Central memory CD8-positive, alpha-beta T cell (primary cell): ENCODE measurements around the gene TTLL8.

ENCODE experiments used
- ATAC-seq: fragments of 150-1000 bp; cut with Tn5 transposase; replicated peaks from 2 replicates; pipeline ENCODE4 v1.10.0; 2022; ENCODE audit warnings: mild to moderate bottlenecking, moderate FRiP score, moderate number of reproducible peaks; ENCODE audit not compliant: poor library complexity, severe bottlenecking; ENCODE audit errors: extremely low read depth
- DNase-seq, 2 donors: peaks; one replicate each; pipeline ENCODE4 v3.0.0; 2021; ENCODE audit warnings: low spot score in 2 of 2
- H3K27ac Mint-ChIP-seq: one replicate; pipeline ENCODE4 v1.8.0; 2022; ENCODE audit warnings: low read depth, mild to moderate bottlenecking, moderate library complexity, mixed read lengths
- H3K27me3 Mint-ChIP-seq: one replicate; pipeline ENCODE4 v1.8.0; 2022; ENCODE audit warnings: mixed read lengths
- H3K36me3 Mint-ChIP-seq: one replicate; pipeline ENCODE4 v1.8.0; 2022; ENCODE audit warnings: mild to moderate bottlenecking, moderate library complexity, mixed read lengths; ENCODE audit not compliant: insufficient read depth
- H3K4me1 Mint-ChIP-seq: one replicate; pipeline ENCODE4 v1.8.0; 2022; ENCODE audit warnings: mixed read lengths
- H3K4me3 Mint-ChIP-seq: one replicate; pipeline ENCODE4 v1.8.0; 2022; ENCODE audit warnings: mild to moderate bottlenecking, moderate library complexity, mixed read lengths
- H3K9me3 Mint-ChIP-seq: one replicate; pipeline ENCODE4 v1.8.0; 2022; ENCODE audit warnings: mixed read lengths

TTLL8 gene

DNA sequence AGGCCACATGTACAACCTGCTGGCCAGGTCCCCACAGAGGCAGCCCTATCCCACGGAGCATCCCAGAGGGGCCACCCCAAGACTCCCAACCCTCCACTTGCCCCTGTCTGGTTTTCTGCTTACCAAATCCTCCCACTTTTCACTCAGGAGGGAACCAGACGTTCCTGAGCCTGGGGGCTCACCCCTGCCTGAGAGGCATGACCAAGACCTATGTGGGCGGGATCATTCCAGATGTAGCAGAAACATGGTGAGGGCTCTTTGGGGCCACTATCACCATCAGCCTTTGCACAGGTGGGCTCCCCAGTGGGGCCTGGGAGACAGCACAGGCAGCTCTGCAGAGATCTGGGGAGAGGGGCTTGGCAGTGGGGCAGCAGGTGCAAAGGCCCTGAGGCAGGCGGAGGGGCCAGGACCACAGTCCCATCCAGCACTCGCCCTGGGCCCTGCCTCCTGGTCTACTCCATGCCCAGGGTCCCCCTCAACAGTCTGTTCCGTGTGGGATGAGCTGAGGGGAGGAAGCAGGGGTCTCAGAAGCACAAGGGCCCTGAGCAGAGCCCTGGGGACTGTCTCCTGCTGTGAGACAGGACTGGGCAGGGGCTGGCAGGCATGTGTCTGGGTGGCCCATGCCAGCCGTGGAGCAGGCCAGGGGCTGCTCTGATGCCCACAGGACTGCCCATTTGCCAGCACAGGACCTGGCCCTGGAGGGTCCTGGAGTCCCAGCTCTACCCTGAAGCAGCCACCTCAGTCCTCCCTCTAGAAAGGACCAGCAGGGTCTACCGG lies 88.2 kb downstream of the TTLL8 start:
- DNase-seq (no peak), ATAC-seq (no peak)
- Mint-ChIP-seq H3K27ac (peak overlapping the region; percentile 88), H3K36me3 (peaks cover 37% of the 10 kb centered on the region), H3K27me3 (no peaks in the 10 kb centered on the region), H3K4me1 (peaks cover 22% of the 10 kb centered on the region), H3K9me3 (no peaks in the 10 kb centered on the region), H3K4me3 (peak overlapping the region; percentile 69)

GRCh38 chr22:49968831-49969661 lies 89.1 kb downstream of the TTLL8 start:
- Mint-ChIP-seq H3K27me3 (no peaks in the 10 kb centered on the region), H3K4me1 (peaks cover 24% of the 10 kb centered on the region), H3K9me3 (no peaks in the 10 kb centered on the region), H3K36me3 (peaks cover 46% of the 10 kb centered on the region), H3K27ac (no peak overlapping the region), H3K4me3 (no peak overlapping the region)
- no peak for DNase-seq
- no peak for ATAC-seq
